Measurements from ENCODE around the gene TMEM17.
"Not testable (repeated sequence)": the region's sequence is repeated elsewhere in the genome, so short reads cannot be mapped to it uniquely, and the experiment has no call there.

Gene TMEM17, protein sequence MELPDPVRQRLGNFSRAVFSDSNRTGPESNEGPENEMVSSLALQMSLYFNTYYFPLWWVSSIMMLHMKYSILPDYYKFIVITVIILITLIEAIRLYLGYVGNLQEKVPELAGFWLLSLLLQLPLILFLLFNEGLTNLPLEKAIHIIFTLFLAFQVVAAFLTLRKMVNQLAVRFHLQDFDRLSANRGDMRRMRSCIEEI

DNA sequence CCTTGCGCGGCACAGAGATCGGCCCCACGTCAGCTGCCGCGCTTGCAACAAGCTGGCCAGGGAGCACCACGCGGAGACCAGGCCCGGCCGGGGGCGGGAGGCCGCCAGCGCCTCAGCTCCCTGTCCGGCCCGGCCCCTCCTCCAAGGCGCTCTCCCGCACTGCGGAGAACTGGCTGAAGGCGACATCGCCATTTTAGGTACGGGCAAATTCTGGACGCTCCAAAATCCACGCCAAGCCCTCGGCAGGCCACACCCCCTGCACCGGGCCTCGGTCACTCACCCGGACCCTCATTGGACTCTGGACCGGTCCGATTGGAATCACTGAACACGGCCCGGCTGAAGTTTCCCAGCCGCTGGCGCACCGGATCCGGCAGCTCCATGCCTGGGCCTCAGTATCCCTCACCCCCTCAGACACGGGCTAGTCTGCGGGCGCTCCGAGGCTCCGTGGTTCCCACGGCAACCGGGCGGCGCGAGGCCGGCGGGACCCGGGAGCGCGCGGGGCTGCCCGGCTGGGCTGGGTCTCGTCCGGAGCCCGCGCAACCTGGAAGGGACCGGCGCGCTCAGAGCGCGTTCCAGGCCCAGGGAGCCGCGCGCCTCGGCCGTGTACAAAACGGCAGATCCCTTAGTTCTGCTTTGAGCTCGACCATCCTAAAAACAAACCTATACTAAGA, at the start of gene TMEM17:
Gene TMEM17, minus strand, starts transcription at position 446 of the 671 bp plus-strand sequence. Its CDS starts 66 bp downstream, at position 380.
- peak within 1 kb of the TSS; percentile 78 for H3K4me3 Mint-ChIP-seq
- peak; percentile 61 for DNase-seq
- peaks cover 43% of the 10 kb centered on the region for H3K27me3 Mint-ChIP-seq
- H3K9me3 Mint-ChIP-seq, result no peaks in the 10 kb centered on the region
- peaks cover 9% of the 10 kb centered on the region for H3K4me1 Mint-ChIP-seq (ENCODE audit: low read depth)
- H3K27ac Mint-ChIP-seq, result no peak within 1 kb of the TSS
- no peaks in the 10 kb centered on the region for H3K36me3 Mint-ChIP-seq (ENCODE audit: low read depth)

- H3K27ac Mint-ChIP-seq, result no peak overlapping the region
Observed at GRCh38 chr2:62554440-62554839, 48.4 kb upstream of the TMEM17 start.

GRCh38 chr2:62550461-62550860, 44.5 kb upstream of the TMEM17 start:
- Mint-ChIP-seq H3K4me1 (ENCODE audit: low read depth) (no peaks in the 10 kb centered on the region), H3K27me3 (peaks cover 20% of the 10 kb centered on the region), H3K27ac (no peak overlapping the region), H3K36me3 (ENCODE audit: low read depth) (no peaks in the 10 kb centered on the region), H3K4me3 (no peak overlapping the region), H3K9me3 (peaks cover 2% of the 10 kb centered on the region)
- no peak for DNase-seq

More at GRCh38 chr2:62554440-62554839, 48.4 kb upstream of the TMEM17 start:
- Mint-ChIP-seq H3K36me3 (ENCODE audit: low read depth) (no peaks in the 10 kb centered on the region), H3K4me3 (no peak overlapping the region), H3K9me3 (peaks cover 5% of the 10 kb centered on the region), H3K4me1 (ENCODE audit: low read depth) (no peaks in the 10 kb centered on the region), H3K27me3 (peaks cover 30% of the 10 kb centered on the region)
- no peak for DNase-seq

GRCh38 chr2:62547854-62548253, 41.9 kb upstream of the TMEM17 start:
- Mint-ChIP-seq H3K27me3 (peaks cover 7% of the 10 kb centered on the region), H3K4me3 (no peak overlapping the region), H3K4me1 (ENCODE audit: low read depth) (no peaks in the 10 kb centered on the region), H3K9me3 (peaks cover 2% of the 10 kb centered on the region), H3K27ac (no peak overlapping the region), H3K36me3 (ENCODE audit: low read depth) (no peaks in the 10 kb centered on the region)
- DNase-seq, result no peak

GRCh38 chr2:62545261-62545660, 39.3 kb upstream of the TMEM17 start:
- no peak for DNase-seq
- no peaks in the 10 kb centered on the region for H3K4me1 Mint-ChIP-seq (ENCODE audit: low read depth)
- no peak overlapping the region for H3K27ac Mint-ChIP-seq
- H3K9me3 Mint-ChIP-seq, result no peaks in the 10 kb centered on the region
- H3K27me3 Mint-ChIP-seq, result no peaks in the 10 kb centered on the region
- no peak overlapping the region for H3K4me3 Mint-ChIP-seq
- no peaks in the 10 kb centered on the region for H3K36me3 Mint-ChIP-seq (ENCODE audit: low read depth)

DNA sequence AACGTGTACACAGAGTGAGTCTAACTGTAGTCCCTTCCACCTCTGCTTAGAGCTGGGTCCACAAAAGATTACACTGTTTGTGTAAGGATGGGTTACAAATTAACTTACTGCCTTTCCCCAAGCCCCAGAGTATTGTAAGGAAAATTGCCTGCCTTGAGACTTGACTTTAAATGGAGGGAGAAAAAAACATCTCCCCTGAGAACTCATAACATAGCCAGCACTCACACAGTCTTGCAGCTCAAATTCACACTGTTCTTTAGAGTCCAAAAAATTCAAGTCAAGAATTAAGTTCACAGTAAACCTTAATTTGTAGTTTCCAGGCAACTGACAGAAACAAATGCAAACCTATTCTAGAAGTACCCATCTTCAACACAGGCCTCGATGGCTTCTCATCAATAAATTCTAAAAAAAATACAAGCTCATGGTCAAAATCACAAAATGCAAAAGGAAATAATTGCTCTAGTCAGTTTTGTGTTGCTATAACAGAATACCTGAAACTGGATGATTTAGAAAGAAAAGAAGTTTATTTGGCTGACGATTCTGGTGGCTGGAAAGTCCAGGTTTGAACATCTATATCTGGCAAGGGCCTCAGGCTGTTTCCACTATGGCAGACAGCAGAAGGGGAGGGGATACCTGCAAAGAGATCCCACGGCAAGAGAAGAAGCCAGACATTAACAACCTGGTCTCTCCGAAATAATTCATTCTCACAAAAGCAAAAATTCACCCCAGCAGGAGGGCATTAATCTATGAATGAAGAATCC, 34.6 kb upstream of the TMEM17 start:
- DNase-seq, result no peak
- Mint-ChIP-seq H3K9me3 (peaks cover 2% of the 10 kb centered on the region), H3K4me3 (no peak overlapping the region), H3K27me3 (peaks cover 10% of the 10 kb centered on the region), H3K36me3 (ENCODE audit: low read depth) (no peaks in the 10 kb centered on the region), H3K4me1 (ENCODE audit: low read depth) (no peaks in the 10 kb centered on the region), H3K27ac (no peak overlapping the region)

GRCh38 chr2:62539606-62540407, 33.8 kb upstream of the TMEM17 start:
- no peaks in the 10 kb centered on the region for H3K36me3 Mint-ChIP-seq (ENCODE audit: low read depth)
- no peak for DNase-seq
- H3K27me3 Mint-ChIP-seq, result peaks cover 14% of the 10 kb centered on the region
- H3K4me1 Mint-ChIP-seq (ENCODE audit: low read depth), result no peaks in the 10 kb centered on the region
- H3K27ac Mint-ChIP-seq, result no peak overlapping the region
- H3K4me3 Mint-ChIP-seq, result no peak overlapping the region
- peaks cover 5% of the 10 kb centered on the region for H3K9me3 Mint-ChIP-seq

- Mint-ChIP-seq H3K27ac (no peak overlapping the region), H3K9me3 (peaks cover 5% of the 10 kb centered on the region), H3K4me3 (no peak overlapping the region), H3K27me3 (peaks cover 14% of the 10 kb centered on the region), H3K36me3 (ENCODE audit: low read depth) (no peaks in the 10 kb centered on the region), H3K4me1 (ENCODE audit: low read depth) (no peaks in the 10 kb centered on the region)
- no peak for DNase-seq
Observed at GRCh38 chr2:62538756-62539155, 32.8 kb upstream of the TMEM17 start.

- Mint-ChIP-seq H3K36me3 (ENCODE audit: low read depth) (no peaks in the 10 kb centered on the region), H3K4me3 (no peak overlapping the region), H3K4me1 (ENCODE audit: low read depth) (no peaks in the 10 kb centered on the region), H3K27me3 (peaks cover 14% of the 10 kb centered on the region), H3K9me3 (peaks cover 9% of the 10 kb centered on the region), H3K27ac (no peak overlapping the region)
- no peak for DNase-seq
Observed at GRCh38 chr2:62537814-62538213, 31.8 kb upstream of the TMEM17 start.

DNA sequence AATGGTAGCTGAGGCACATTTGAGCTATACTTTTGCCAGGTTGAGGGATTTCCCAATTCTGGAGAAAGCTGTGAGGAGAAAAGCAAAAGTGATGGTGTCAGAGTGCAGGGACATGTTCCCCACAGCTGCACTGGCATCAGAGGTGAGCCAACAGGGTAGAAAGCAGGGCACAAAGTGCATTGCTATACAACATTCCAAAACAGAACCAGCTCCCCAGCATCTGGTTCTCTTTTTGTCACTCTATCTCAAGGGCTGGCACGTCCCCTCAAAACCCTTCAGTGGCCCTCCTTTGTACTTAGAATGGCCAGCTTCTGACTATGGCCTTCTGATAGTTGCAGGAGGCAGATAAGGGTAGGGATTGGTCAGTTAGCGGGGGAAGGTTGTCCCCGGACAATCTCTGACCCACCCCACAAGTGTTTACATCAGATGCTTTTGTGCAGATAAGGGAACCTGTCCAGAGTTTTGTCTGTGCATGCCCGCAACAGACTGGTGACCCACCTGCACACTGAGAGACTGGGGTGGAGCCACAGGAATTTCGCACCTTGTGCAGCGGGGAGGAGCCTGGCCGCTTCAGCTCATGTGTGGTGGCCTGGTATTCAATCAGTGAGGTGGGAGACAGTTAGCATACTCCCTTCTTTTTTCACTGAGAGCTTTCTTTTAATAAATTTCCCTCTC, 31.0 kb upstream of the TMEM17 start:
- no peak for DNase-seq
- no peaks in the 10 kb centered on the region for H3K4me1 Mint-ChIP-seq (ENCODE audit: low read depth)
- H3K27me3 Mint-ChIP-seq, result peaks cover 14% of the 10 kb centered on the region
- no peak overlapping the region for H3K4me3 Mint-ChIP-seq
- H3K27ac Mint-ChIP-seq, result no peak overlapping the region
- H3K36me3 Mint-ChIP-seq (ENCODE audit: low read depth), result no peaks in the 10 kb centered on the region
- H3K9me3 Mint-ChIP-seq, result peaks cover 9% of the 10 kb centered on the region

- not testable (repeated sequence) for H3K4me1 Mint-ChIP-seq (ENCODE audit: low read depth); H3K9me3 Mint-ChIP-seq; DNase-seq; H3K4me3 Mint-ChIP-seq; H3K27ac Mint-ChIP-seq; H3K36me3 Mint-ChIP-seq (ENCODE audit: low read depth)
- H3K27me3 Mint-ChIP-seq, result peaks cover 21% of the 10 kb centered on the region
Observed at GRCh38 chr2:62535521-62535920, 29.5 kb upstream of the TMEM17 start.

DNA sequence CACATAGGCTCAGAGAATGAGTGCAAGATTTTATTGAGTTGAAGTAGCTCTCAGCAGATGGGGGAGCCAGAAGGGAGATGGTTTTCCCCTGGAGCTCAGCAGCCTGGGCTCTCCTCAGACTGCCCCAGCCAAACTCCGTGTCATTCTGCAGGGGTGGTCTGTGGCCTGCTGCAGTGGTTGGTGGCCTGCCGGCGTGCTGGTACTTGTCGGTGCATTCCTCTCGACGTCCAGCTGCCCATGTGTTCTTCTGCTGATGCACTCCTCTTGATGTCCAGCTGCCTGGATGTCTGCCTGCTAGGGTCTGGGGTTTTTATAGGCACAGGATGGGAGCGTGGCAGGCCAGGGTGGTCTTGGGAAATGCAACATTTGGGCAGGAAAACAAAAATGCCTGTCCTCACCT, 25.6 kb upstream of the TMEM17 start:
- H3K4me1 Mint-ChIP-seq (ENCODE audit: low read depth), result no peaks in the 10 kb centered on the region
- no peaks in the 10 kb centered on the region for H3K36me3 Mint-ChIP-seq (ENCODE audit: low read depth)
- peaks cover 20% of the 10 kb centered on the region for H3K27me3 Mint-ChIP-seq
- no peak for DNase-seq
- no peak overlapping the region for H3K27ac Mint-ChIP-seq
- H3K9me3 Mint-ChIP-seq, result peaks cover 9% of the 10 kb centered on the region
- H3K4me3 Mint-ChIP-seq, result no peak overlapping the region

DNA sequence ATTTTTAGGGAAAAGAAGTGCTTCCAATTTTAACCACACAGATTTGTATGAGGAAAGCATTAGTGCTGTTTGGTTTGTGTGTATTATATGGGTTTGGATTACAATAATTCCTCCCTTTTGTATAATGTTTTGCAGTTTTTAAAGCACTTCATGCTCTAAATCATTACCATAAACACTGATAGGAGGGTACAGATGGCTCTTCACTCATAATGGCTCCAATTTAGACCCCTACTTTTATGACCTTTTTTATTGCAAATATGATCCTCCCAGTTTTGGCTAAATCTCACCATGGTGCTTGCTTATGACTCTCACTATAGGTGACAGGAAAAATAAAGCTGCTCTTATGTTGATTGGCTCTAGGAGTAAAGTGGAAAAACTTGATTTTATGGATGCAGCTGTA, 23.8 kb upstream of the TMEM17 start:
- Mint-ChIP-seq H3K27me3 (peaks cover 12% of the 10 kb centered on the region), H3K4me3 (no peak overlapping the region), H3K9me3 (peaks cover 4% of the 10 kb centered on the region)

More for the DNA sequence above, 23.8 kb upstream of the TMEM17 start:
- H3K36me3 Mint-ChIP-seq (ENCODE audit: low read depth), result no peaks in the 10 kb centered on the region
- H3K27ac Mint-ChIP-seq, result no peak overlapping the region
- no peaks in the 10 kb centered on the region for H3K4me1 Mint-ChIP-seq (ENCODE audit: low read depth)
- DNase-seq, result no peak
